Measurements from ENCODE around the gene C17orf58. TPM values are rescaled to one million over a fixed set of nuclear protein-coding genes. Genes with fewer than 3 reads are reported as not detected.
A peak's percentile ranks its signal among the peaks of the same experiment; 100 is the strongest.

Gene C17orf58
- total and polyA plus RNA-seq, 2 of the 8 experiments (the other 6 are each of a cell fraction or from before 2014, with no cell fraction given): 22.6 to 24.1 TPM

- no peak overlapping the region for H2BK20ac ChIP-seq (ENCODE audit: low read length)
- no peaks in the 10 kb centered on the region for H4K20me1 ChIP-seq (replicated peaks in 1 of 2; ENCODE audit: control insufficient read depth in 1 of 2, insufficient read depth in 2 of 2, low read length in 2 of 2)
- peak overlapping the region; percentile 3; the same call in 1 of the 2 replicates for H2AFZ ChIP-seq (ENCODE audit: low read length)
- H4K5ac ChIP-seq (ENCODE audit: insufficient read length, low read depth, low read length): peak overlapping the region; percentile 88
- H4K8ac ChIP-seq (ENCODE audit: extremely low read depth, insufficient read depth, low read length): peak overlapping the region; percentile 94
- CTCF ChIA-PET (ENCODE audit: partially characterized antibody): interaction anchor here (1.0 to 2.1 kb wide), 4 partner anchors 9 to 34 kb away, joined by 3 to 8 read pairs (median 4); no protein-coding TSS in a partner anchor
- FAIRE-seq (no peak), DNase-seq (ENCODE audit: low read depth in 1 of 2, low spot score in 2 of 2) (peak in 1 of 2 experiments; percentile 75)
- H3K14ac ChIP-seq (ENCODE audit: insufficient read length): no peak overlapping the region
- H4K91ac ChIP-seq (replicated peaks; ENCODE audit: insufficient read length, low read length): peak overlapping the region; percentile 75
- H3K56ac ChIP-seq (replicated peaks; ENCODE audit: insufficient read length, low read depth, low read length): peak overlapping the region; percentile 82
- H3K27ac ChIP-seq (ENCODE audit: low read depth, low read length): 0 out of 2 replicates have a peak overlapping the region, but pooled peaks have one; percentile 27
- no peak overlapping the region for H2BK12ac ChIP-seq (ENCODE audit: low read depth, low read length)
- H3K4me1 ChIP-seq (replicated peaks in 1 of 4; ENCODE audit: control insufficient read depth in 3 of 4, insufficient read depth in 4 of 4, low read length in 3 of 4): peaks cover 0 to 13% (median 7%) of the 10 kb centered on the region in 4 experiments; a peak in 4 of 7 replicates
- H3K23me2 ChIP-seq (ENCODE audit: low read depth, low read length): peaks cover 9% of the 10 kb centered on the region; the same call in 1 of the 2 replicates
- H2BK5ac ChIP-seq (ENCODE audit: low read depth, low read length): peak overlapping the region; percentile 81; the same call in 1 of the 2 replicates
- no peak overlapping the region for H2BK120ac ChIP-seq (replicated peaks; ENCODE audit: low read depth, low read length)
- H2AK5ac ChIP-seq (ENCODE audit: low read depth, low read length): no peak overlapping the region
- H2BK15ac ChIP-seq (ENCODE audit: low read length): peak overlapping the region; percentile 72; the same call in 1 of the 2 replicates
- H3K36me3 ChIP-seq (ENCODE audit: control insufficient read depth in 2 of 4, insufficient read depth in 4 of 4, low read length in 3 of 4): no peaks in the 10 kb centered on the region
- 7% methylated on average over 18 of the region's 21 CpGs; no CpG with 5 or more reads in 1 of the 2 experiments for WGBS, 2 experiments (ENCODE audit: extremely low coverage in 1 of 2, insufficient coverage in 1 of 2, insufficient read length in 1 of 2, insufficient replicate concordance in 2 of 2, low coverage in 1 of 2, low lambda C conversion rate in 2 of 2, missing lambda C conversion rate in 1 of 2)
- H3K9me3 ChIP-seq (ENCODE audit: insufficient read depth in 2 of 2, low read depth in 1 of 2, low read length in 1 of 2): no peaks in the 10 kb centered on the region
- peak overlapping the region; percentile 38 to 72 (median 61) for H3K9ac ChIP-seq (replicated peaks in 1 of 4; ENCODE audit: extremely low read depth in 1 of 4, low read depth in 3 of 4, low read length in 3 of 4)
- peak overlapping the region; percentile 97 for H3K4ac ChIP-seq (replicated peaks; ENCODE audit: insufficient read length, low read depth, low read length)
- H3K4me2 ChIP-seq (ENCODE audit: insufficient read depth in 1 of 2, low read depth in 2 of 2, low read length in 2 of 2): peak overlapping the region; percentile 76
- peaks cover 0 to 21% (median 10%) of the 10 kb centered on the region in 4 experiments; a peak in 6 of 7 replicates for H3K27me3 ChIP-seq (replicated peaks in 1 of 4; ENCODE audit: control insufficient read depth in 3 of 4, extremely low read depth in 1 of 4, insufficient read depth in 3 of 4, low read length in 3 of 4)
- peak overlapping the region; percentile 61 to 97 (median 73) for H3K4me3 ChIP-seq (ENCODE audit: extremely low read depth in 1 of 4, insufficient read depth in 2 of 4, low read depth in 3 of 4, low read length in 4 of 4)
- POLR2A ChIA-PET (ENCODE audit: partially characterized antibody): interaction anchor here (0.5 to 1.2 kb wide), 6 partner anchors 13 to 344 kb away, joined by 3 to 6 read pairs (median 3); no protein-coding TSS in a partner anchor
- H3K18ac ChIP-seq (ENCODE audit: extremely low read depth, low read length): peak overlapping the region; percentile 93
- H3K23ac ChIP-seq (ENCODE audit: insufficient read length): no peak overlapping the region
- no peaks in the 10 kb centered on the region for H3K79me1 ChIP-seq (ENCODE audit: low read depth, low read length)
- H3K79me2 ChIP-seq (ENCODE audit: control insufficient read depth in 1 of 2, insufficient read depth in 2 of 2, low read length in 2 of 2): no peaks in the 10 kb centered on the region
- TF ChIP-seq POU5F1 (IDR thresholded peaks at IDR 0.05; ENCODE audit: low read depth, low read length): no peak
- peak; percentile 43 for TF ChIP-seq TAF7 (optimal IDR thresholded peaks at IDR 0.05; ENCODE audit: borderline replicate concordance, low read depth, low read length)
- TF ChIP-seq YY1 (IDR thresholded peaks at IDR 0.05; ENCODE audit: low read depth, low read length): no peak
- peak; percentile 76 for TF ChIP-seq KDM4A (IDR thresholded peaks at IDR 0.05; ENCODE audit: low read depth, low read length, severe bottlenecking)
- TF ChIP-seq SAP30 (IDR thresholded peaks at IDR 0.05; ENCODE audit: insufficient read depth, insufficient replicate concordance, low read length): no peak
- peak in 1 of 2 experiments; percentile 5; a peak in 1 of 4 replicates for TF ChIP-seq RAD21 (IDR thresholded peaks at IDR 0.05 in 1 of 2, conservative IDR thresholded peaks at IDR 0.05 in 1 of 2; ENCODE audit: low read depth in 2 of 2, low read length in 2 of 2)
- TF ChIP-seq MAFK (IDR thresholded peaks at IDR 0.05; ENCODE audit: low read depth, low read length): no peak
- TF ChIP-seq HDAC2 (IDR thresholded peaks at IDR 0.05; ENCODE audit: borderline replicate concordance in 1 of 2, low read depth in 2 of 2, low read length in 2 of 2): peak in 1 of 2 experiments; percentile 34; a peak in 1 of 4 replicates
- TF ChIP-seq CEBPB (IDR thresholded peaks at IDR 0.05; ENCODE audit: low read depth, low read length): no peak
- peak; percentile 65; the same call in 1 of the 2 replicates for TF ChIP-seq MAX (IDR thresholded peaks at IDR 0.05)
- TF ChIP-seq SIN3A (conservative IDR thresholded peaks at IDR 0.05 in 1 of 2, IDR thresholded peaks at IDR 0.05 in 1 of 2; ENCODE audit: low read depth in 1 of 2, low read length in 2 of 2): no peak
Measured at GRCh38 chr17:67993998-67994361, 2.3 kb downstream of the C17orf58 start.

All from H1 (cell line).